RKO (cell line): ENCODE results near the gene IGF2BP1.
"Not testable (repeated sequence)": the region's sequence is repeated elsewhere in the genome, so short reads cannot be mapped to it uniquely, and the experiment has no call there.

Experiments used
- DNase-seq: peaks from one replicate; pipeline ENCODE4 v3.0.0-alpha.2; 2016; ENCODE audit warnings: low spot score

The IGF2BP1 gene

DNA sequence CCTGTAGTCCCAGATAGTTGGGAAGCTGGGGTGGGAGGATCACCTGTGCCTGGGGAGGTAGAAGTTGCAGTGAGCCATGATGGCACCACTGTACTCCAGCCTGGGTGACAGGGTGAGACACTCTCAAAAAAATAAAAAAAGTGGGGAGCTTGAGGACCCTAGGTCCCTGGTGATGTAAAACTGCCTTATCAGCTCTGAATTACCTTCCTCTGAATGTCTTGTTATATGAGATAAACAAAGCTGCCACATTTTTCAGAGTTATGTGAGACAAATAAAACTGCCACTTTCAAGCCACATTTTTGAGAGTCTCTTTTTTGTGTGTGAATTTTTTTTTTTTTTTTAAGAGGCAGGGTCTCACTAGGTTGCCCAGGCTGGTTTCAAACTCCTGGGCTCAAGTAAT is 103.4 kb downstream of the IGF2BP1 start:
- no peak for DNase-seq

DNA sequence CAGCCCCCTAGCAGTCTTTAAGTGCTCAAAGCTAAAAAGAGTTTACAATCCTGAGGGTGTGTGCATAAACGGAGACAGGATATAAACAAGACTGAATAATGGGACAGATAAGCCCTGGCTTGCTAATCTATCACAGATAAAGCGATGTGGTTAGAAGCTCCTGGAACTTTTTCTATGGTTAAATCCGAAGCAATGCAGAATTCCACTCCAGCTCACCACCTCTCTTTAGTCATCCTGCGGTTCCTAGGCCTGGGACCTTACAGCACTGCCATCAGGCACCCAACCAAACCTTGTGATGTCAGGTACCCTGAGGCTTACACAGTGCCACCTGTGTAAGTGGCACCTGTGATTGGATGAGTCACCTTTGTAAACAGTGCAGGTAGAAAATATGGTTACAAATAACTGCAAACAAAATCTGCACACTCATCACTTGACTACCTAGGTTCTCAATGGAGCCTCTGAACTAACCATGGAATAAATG is 103.9 kb downstream of the IGF2BP1 start:
- DNase-seq = no peak

DNA sequence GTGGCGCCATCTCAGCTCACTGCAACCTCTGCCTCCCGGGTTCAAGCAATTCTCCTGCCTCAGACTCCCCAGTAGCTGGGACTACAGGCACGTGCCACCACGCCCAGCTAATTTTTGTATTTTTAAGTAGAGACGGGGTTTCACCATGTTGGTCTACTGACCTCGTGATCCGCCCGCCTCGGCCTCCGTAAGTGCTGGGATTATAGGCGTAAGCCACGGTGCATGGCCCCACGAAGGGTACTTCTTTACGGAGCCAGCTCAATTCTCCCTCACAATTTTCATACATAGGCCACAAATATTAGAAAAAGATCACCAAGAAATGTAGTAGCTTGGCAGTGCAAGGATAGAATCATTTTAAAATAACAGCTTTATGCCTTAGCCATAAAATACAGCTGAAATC is 106.2 kb downstream of the IGF2BP1 start:
- DNase-seq = not testable (repeated sequence)

DNA sequence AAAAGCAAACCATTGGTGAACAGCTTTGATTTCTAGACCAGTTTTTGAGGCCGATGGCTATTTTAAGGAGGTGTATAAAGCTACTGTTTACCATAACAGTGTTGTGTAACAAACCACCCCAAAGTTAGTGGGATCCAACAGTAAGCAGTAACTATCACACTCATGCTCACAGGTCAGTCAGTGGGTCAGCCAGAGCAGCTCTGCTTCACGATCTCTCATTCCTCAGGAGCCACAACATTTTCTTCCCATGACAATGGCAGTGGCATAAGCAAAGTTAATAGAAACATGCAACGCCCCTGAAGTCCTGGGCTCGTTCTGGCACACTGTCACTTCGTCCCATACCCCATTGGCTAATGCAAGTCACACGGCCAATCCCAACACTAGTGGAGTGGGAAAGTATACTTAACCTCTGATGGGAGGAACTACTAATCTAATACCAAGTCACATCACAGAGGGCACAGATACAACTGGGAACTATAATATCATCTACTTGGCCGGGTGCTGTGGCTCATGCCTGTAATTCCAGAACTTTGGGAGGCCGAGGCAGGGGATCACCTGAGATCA is 107.4 kb downstream of the IGF2BP1 start:
- DNase-seq = no peak
